IPS-18c (cell line): ENCODE measurements around the gene SLC29A1.
"Not testable (repeated sequence)": the region's sequence is repeated elsewhere in the genome, so short reads cannot be mapped to it uniquely, and the experiment has no call there.

Experiments
- H3K4me3 ChIP-seq: 2 replicates; pipeline ENCODE4 v1.7.0; 2013; ENCODE audit warnings: low read depth, mild to moderate bottlenecking, low read length, moderate library complexity; ENCODE audit not compliant: insufficient read depth
- H3K9me3 ChIP-seq: one replicate; pipeline ENCODE4 v1.6.1; 2013; ENCODE audit warnings: mild to moderate bottlenecking, low read length, moderate library complexity; ENCODE audit not compliant: control insufficient read depth, insufficient read depth

The SLC29A1 gene

GRCh38 chr6:44189257-44189656, 34.1 kb upstream of the SLC29A1 start:
- H3K9me3 ChIP-seq: no peaks in the 10 kb centered on the region
- no peak overlapping the region for H3K4me3 ChIP-seq

- no peak overlapping the region for H3K4me3 ChIP-seq
- no peaks in the 10 kb centered on the region for H3K9me3 ChIP-seq
Measured at GRCh38 chr6:44190715-44191114, 32.7 kb upstream of the SLC29A1 start.

GRCh38 chr6:44192428-44193041, 30.9 kb upstream of the SLC29A1 start:
- no peaks in the 10 kb centered on the region for H3K9me3 ChIP-seq
- peak overlapping the region; percentile 36; the same call in 1 of the 2 replicates for H3K4me3 ChIP-seq

GRCh38 chr6:44193307-44193910, 30.0 kb upstream of the SLC29A1 start:
- H3K9me3 ChIP-seq: no peaks in the 10 kb centered on the region
- H3K4me3 ChIP-seq: no peak overlapping the region

GRCh38 chr6:44194326-44194725, 29.1 kb upstream of the SLC29A1 start:
- no peak overlapping the region for H3K4me3 ChIP-seq
- no peaks in the 10 kb centered on the region for H3K9me3 ChIP-seq

- not testable (repeated sequence) for H3K4me3 ChIP-seq
Measured at GRCh38 chr6:44196351-44196750, 27.0 kb upstream of the SLC29A1 start.

GRCh38 chr6:44198684-44199083, 24.7 kb upstream of the SLC29A1 start:
- Histone ChIP-seq H3K4me3 (no peak overlapping the region), H3K9me3 (no peaks in the 10 kb centered on the region)

More at GRCh38 chr6:44196351-44196750, 27.0 kb upstream of the SLC29A1 start:
- not testable (repeated sequence) for H3K9me3 ChIP-seq

GRCh38 chr6:44199883-44200282, 23.5 kb upstream of the SLC29A1 start:
- Histone ChIP-seq H3K9me3 (no peaks in the 10 kb centered on the region), H3K4me3 (no peak overlapping the region)

GRCh38 chr6:44201200-44201599, 22.2 kb upstream of the SLC29A1 start:
- no peaks in the 10 kb centered on the region for H3K9me3 ChIP-seq
- H3K4me3 ChIP-seq: no peak overlapping the region

- no peak overlapping the region for H3K4me3 ChIP-seq
- no peaks in the 10 kb centered on the region for H3K9me3 ChIP-seq
Measured at GRCh38 chr6:44201638-44202303, 21.6 kb upstream of the SLC29A1 start.

GRCh38 chr6:44202332-44202971, 20.9 kb upstream of the SLC29A1 start:
- Histone ChIP-seq H3K4me3 (no peak overlapping the region), H3K9me3 (no peaks in the 10 kb centered on the region)

- Histone ChIP-seq H3K9me3 (no peaks in the 10 kb centered on the region), H3K4me3 (peak overlapping the region; percentile 15; the same call in 1 of the 2 replicates)
Measured at GRCh38 chr6:44202972-44203750, 20.2 kb upstream of the SLC29A1 start.

GRCh38 chr6:44203955-44204354, 19.4 kb upstream of the SLC29A1 start:
- H3K9me3 ChIP-seq: no peaks in the 10 kb centered on the region
- H3K4me3 ChIP-seq: no peak overlapping the region

GRCh38 chr6:44207966-44208365, 15.4 kb upstream of the SLC29A1 start:
- Histone ChIP-seq H3K9me3 (no peaks in the 10 kb centered on the region), H3K4me3 (no peak overlapping the region)

GRCh38 chr6:44211284-44211683, 12.1 kb upstream of the SLC29A1 start:
- no peak overlapping the region for H3K4me3 ChIP-seq

GRCh38 chr6:44214307-44214706, 9.1 kb upstream of the SLC29A1 start:
- H3K9me3 ChIP-seq: no peaks in the 10 kb centered on the region

More at GRCh38 chr6:44211284-44211683, 12.1 kb upstream of the SLC29A1 start:
- H3K9me3 ChIP-seq: no peaks in the 10 kb centered on the region

GRCh38 chr6:44216677-44217331, 6.6 kb upstream of the SLC29A1 start, which contains the start of gene MYMX:
Gene MYMX (plus strand): TSS chr6:44216926. CDS start chr6:44217472, 546 bp downstream.
- H3K4me3 ChIP-seq: peak within 1 kb of the TSS; percentile 34; the same call in 1 of the 2 replicates

More at GRCh38 chr6:44214307-44214706, 9.1 kb upstream of the SLC29A1 start:
- no peak overlapping the region for H3K4me3 ChIP-seq

More at GRCh38 chr6:44216677-44217331, 6.6 kb upstream of the SLC29A1 start, which contains the start of gene MYMX:
- H3K9me3 ChIP-seq: no peaks in the 10 kb centered on the region
